D721Med (cell line): ENCODE data around the gene GADD45B.

Experiments used
- DNase-seq: peaks from one replicate; pipeline ENCODE4 v3.0.0; 2011; ENCODE audit warnings: low spot score; ENCODE audit not compliant: insufficient read length
- FAIRE-seq: peaks from 2 replicates; lab custom pipeline; 2011; peaks lifted over from hg19 to GRCh38; lab: Jason Lieb, UNC
- TF ChIP-seq, protein P1 (sequence below): IDR thresholded peaks from 2 replicates; pipeline ENCODE4 v1.5.1; 2012; ENCODE audit warnings: mild to moderate bottlenecking, control low read depth; ENCODE audit not compliant: insufficient read depth; ENCODE audit errors: missing control alignments

Gene GADD45B, protein sequence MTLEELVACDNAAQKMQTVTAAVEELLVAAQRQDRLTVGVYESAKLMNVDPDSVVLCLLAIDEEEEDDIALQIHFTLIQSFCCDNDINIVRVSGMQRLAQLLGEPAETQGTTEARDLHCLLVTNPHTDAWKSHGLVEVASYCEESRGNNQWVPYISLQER

DNA sequence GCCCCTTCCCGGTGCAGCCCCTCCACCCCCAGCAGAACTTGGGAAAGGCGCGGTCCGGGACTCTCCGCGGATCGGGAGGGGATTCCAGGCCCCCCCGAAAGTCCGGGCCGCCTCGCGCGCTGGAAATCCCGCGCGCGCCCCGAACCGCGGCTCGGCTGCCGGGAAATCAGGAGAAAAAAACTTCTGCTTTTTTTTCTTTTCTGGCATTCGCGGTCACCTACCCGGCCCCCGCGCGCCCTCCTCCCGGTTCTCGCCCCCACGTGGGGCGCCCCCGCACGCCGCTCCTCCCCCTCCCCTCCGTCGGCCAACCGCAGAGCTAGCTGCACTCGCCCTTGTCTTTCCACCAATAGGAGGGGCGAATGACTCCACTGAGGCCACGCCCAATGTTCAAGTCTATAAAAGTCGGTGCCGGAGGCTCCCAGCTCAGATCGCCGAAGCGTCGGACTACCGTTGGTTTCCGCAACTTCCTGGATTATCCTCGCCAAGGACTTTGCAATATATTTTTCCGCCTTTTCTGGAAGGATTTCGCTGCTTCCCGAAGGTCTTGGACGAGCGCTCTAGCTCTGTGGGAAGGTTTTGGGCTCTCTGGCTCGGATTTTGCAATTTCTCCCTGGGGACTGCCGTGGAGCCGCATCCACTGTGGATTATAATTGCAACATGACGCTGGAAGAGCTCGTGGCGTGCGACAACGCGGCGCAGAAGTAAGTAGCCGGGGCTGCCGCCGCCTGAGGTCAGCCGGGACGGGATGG lies at the start of gene GADD45B:
GADD45B (plus strand) TSS at position 426 of the 749 bp plus-strand sequence; CDS start at position 658, 232 bp downstream.
- TF ChIP-seq, protein P1, sequence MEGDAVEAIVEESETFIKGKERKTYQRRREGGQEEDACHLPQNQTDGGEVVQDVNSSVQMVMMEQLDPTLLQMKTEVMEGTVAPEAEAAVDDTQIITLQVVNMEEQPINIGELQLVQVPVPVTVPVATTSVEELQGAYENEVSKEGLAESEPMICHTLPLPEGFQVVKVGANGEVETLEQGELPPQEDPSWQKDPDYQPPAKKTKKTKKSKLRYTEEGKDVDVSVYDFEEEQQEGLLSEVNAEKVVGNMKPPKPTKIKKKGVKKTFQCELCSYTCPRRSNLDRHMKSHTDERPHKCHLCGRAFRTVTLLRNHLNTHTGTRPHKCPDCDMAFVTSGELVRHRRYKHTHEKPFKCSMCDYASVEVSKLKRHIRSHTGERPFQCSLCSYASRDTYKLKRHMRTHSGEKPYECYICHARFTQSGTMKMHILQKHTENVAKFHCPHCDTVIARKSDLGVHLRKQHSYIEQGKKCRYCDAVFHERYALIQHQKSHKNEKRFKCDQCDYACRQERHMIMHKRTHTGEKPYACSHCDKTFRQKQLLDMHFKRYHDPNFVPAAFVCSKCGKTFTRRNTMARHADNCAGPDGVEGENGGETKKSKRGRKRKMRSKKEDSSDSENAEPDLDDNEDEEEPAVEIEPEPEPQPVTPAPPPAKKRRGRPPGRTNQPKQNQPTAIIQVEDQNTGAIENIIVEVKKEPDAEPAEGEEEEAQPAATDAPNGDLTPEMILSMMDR = no peak
- FAIRE-seq (no peak), DNase-seq (peak; percentile 99)

DNA sequence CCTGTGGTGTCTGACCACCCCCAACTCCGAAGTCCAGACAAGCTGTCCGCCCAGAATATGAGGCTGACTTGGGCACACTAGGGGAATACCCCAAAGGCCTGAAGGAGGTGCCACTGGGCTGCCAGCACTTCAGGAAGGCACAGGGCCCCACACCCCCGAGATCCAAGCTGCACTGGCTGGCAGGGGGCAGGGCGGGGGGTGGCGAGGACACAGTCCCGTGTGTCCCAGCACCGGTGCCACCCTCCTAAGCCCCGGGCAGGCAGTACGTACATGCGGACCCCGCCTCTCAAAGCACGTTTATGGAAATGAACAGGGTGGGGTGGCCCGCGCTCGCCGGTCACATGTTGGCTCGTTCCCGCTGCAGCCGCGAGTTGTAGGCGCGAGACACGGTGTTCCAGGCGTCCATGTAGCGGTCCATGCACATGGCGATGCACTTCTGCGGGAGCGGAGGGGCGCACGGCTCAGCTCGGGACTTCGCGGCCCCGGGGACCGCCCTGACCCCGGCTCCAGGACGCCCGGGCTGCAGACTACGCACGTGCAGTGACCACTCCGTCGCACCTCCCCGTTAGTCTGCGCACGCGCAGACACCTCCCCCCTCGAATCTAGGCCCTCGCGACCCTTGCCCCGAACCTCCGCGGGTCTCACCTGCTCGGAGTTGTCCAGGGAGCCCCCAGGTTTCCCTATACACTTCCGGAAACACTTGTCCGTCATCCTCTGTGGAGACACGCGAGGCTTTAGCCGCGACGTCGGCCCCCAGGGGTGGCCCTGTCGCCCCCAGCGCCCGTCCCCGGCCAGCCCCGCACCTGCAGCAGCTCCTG lies 49.1 kb upstream of the GADD45B start:
- no peak for FAIRE-seq
- DNase-seq = peak; percentile 61
- TF ChIP-seq, protein P1 = no peak

DNA sequence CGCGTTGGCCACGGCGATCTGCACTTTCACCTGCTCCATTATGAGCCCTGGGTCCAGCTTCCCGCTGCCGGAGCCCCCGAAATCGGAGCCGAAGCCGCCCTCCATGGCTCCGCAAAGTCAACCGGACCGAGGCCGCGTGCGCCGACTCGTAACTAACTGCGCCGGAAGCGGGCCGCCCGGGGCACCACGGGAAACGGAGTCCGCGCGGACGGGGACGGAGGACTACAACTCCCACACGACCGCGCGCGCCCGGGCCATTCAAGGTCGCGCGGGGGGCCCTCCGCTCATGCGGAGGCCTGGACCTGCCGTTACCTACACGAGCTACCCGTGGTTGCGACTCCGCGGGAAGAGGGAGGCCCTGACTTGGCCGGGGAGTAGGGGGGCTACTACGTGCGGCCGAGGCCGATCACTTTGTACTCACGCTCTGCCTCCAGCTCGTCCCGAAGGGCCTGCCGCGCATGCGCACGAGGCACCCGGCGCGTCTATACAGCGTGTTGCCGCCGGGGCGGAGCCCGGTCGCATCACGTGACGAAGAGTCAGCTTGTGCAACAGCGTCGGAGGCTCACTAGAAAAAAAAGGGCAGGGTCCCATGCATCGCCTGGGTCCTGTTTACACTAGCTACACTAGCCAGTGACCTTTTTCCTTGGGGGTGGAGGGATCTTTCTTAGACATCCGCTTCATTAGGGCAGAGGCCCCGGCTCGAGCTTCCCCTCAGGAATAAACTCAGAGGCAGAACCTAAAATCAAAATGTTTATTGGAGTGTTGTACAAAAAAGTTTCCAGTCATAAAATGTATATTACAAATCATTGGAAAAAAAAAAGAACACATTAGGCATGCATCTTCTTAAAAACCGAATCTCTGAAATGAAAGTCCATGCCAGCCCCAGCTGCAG lies 48.3 kb upstream of the GADD45B start, which contains the start of gene TIMM13:
TIMM13 (minus strand) TSS at position 158 of the 892 bp plus-strand sequence; CDS start at position 105, 53 bp downstream.
- FAIRE-seq (no peak), DNase-seq (peak; percentile 86)
- TF ChIP-seq, protein P1 = no peak

DNA sequence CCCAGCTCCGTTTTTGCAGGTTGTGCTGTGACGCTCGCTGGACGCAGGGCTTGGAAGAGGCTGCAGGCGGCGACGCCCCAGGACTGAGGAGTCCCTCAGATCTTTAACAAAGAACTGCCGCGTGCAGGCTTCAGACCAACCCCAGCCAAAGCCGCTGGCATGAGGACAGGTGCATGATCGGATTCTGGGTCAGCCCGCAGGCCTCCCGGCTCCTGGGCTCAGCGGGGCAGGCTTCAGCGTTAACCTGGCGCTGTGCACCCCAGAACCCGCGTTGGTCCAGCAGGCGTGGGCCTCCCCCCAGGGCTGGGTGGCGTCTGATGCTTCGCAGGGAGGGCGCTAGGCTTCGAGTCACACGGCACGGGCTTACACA lies 47.6 kb upstream of the GADD45B start:
- TF ChIP-seq, protein P1 = no peak
- FAIRE-seq (no peak), DNase-seq (no peak)

DNA sequence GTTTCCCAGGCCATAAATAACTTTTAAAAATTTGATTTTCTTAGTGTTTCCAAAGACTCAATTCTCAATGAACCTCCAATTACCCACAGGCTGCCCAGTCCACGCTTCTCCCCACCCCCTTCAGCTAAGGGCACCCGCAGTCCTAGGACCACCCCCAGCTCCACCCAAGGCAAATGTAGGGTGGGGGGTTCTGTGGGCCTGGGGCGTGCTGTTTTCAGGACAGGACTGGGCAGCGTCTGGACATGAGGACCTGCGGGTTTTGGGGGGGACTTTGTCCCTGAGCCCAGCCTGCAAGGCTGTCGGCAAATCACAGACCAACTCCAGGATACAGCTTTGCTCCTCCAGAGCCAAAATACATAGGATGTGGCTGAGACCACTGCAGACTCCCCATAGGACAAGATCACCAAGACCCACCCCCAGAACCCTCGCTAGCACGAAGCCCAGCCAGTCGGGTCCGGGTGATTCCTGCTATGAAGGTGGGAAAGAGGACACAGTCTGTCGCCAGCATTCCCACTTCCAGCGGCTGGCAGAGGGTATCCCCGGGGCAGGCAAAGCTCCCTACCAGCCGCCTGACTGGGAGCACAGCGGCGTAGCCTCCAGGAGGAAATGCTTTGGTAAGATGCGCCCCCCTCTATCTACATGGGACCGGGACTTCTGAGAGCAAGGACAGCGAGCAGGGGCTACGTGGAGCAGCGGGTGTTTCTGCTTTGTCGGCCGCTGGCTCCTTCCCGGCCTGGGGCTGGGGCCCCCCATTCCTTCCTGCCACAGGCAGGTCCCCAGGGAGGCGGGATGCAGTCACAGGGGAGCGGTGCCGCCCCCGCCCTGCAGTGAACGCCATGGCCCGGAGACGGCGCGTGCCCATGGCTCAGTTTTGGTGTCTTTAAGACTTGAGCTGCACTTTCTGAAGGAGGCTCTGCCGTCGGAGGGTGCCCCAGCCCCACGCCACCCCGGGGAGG lies 46.9 kb upstream of the GADD45B start:
- FAIRE-seq = no peak

More for the DNA sequence above, 46.9 kb upstream of the GADD45B start:
- TF ChIP-seq, protein P1 = no peak
- DNase-seq = no peak
